ENCODE results near the gene LYL1. TPM values are rescaled to one million over a fixed set of nuclear protein-coding genes. Genes with fewer than 3 reads are reported as not detected.

LYL1 gene
- total RNA-seq, 3 donors from 2014 or later (not counting 1 experiment from before 2014, with no cell fraction given), result 2.0 to 7.7 (median 6.7) TPM

- Mint-ChIP-seq H3K27me3 (ENCODE audit: low read depth in 2 of 2) (peaks cover 0 to 14% of the 10 kb centered on the region in 2 donors), H3K4me3 (no peak overlapping the region), H3K9me3 (no peaks in the 10 kb centered on the region), H3K4me1 (no peaks in the 10 kb centered on the region), H3K36me3 (no peaks in the 10 kb centered on the region), H3K27ac (no peak overlapping the region)
- H3K4me3 ChIP-seq (ENCODE audit: low read length), result no peak overlapping the region
- WGBS (ENCODE audit: insufficient coverage), result 97% methylated on average over 8 of the region's 8 CpGs
- intact Hi-C loops (cut with micrococcal nuclease), result no loop called here
- H3K9me3 ChIP-seq (ENCODE audit: control insufficient read depth, insufficient read depth, low read length), result no peaks in the 10 kb centered on the region
- no peaks in the 10 kb centered on the region for H3K4me1 ChIP-seq (ENCODE audit: control insufficient read depth, insufficient read depth, low read length)
- H3K27me3 ChIP-seq (ENCODE audit: control insufficient read depth, insufficient read depth, low read length), result no peaks in the 10 kb centered on the region
- ATAC-seq, result no peak
- no peak for DNase-seq
- no peaks in the 10 kb centered on the region for H3K36me3 ChIP-seq (ENCODE audit: control insufficient read depth, insufficient read depth, low read length)
- no peak overlapping the region for H3K27ac ChIP-seq (ENCODE audit: low read length)
- TF ChIP-seq, protein P1, sequence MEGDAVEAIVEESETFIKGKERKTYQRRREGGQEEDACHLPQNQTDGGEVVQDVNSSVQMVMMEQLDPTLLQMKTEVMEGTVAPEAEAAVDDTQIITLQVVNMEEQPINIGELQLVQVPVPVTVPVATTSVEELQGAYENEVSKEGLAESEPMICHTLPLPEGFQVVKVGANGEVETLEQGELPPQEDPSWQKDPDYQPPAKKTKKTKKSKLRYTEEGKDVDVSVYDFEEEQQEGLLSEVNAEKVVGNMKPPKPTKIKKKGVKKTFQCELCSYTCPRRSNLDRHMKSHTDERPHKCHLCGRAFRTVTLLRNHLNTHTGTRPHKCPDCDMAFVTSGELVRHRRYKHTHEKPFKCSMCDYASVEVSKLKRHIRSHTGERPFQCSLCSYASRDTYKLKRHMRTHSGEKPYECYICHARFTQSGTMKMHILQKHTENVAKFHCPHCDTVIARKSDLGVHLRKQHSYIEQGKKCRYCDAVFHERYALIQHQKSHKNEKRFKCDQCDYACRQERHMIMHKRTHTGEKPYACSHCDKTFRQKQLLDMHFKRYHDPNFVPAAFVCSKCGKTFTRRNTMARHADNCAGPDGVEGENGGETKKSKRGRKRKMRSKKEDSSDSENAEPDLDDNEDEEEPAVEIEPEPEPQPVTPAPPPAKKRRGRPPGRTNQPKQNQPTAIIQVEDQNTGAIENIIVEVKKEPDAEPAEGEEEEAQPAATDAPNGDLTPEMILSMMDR (IDR thresholded peaks at IDR 0.05), result no peak
Measured at GRCh38 chr19:13076320-13076719, 26.3 kb downstream of the LYL1 start.

- Histone ChIP-seq H3K27ac (ENCODE audit: low read length) (no peak overlapping the region), H3K4me1 (ENCODE audit: control insufficient read depth, insufficient read depth, low read length) (no peaks in the 10 kb centered on the region), H3K36me3 (ENCODE audit: control insufficient read depth, insufficient read depth, low read length) (no peaks in the 10 kb centered on the region), H3K27me3 (ENCODE audit: control insufficient read depth, insufficient read depth, low read length) (no peaks in the 10 kb centered on the region), H3K9me3 (ENCODE audit: control insufficient read depth, insufficient read depth, low read length) (no peaks in the 10 kb centered on the region), H3K4me3 (ENCODE audit: low read length) (no peak overlapping the region)
- Mint-ChIP-seq H3K4me3 (no peak overlapping the region), H3K36me3 (no peaks in the 10 kb centered on the region), H3K9me3 (no peaks in the 10 kb centered on the region), H3K27me3 (ENCODE audit: low read depth in 2 of 2) (peaks cover 2 to 18% of the 10 kb centered on the region in 2 donors), H3K27ac (no peak overlapping the region), H3K4me1 (no peaks in the 10 kb centered on the region)
- TF ChIP-seq, protein P1 (IDR thresholded peaks at IDR 0.05), result no peak
- WGBS (ENCODE audit: insufficient coverage), result 94% methylated on average over 4 of the region's 4 CpGs
- intact Hi-C loops (cut with micrococcal nuclease), result no loop called here
- ATAC-seq, result no peak
- DNase-seq, result no peak
Measured at GRCh38 chr19:13074378-13074777, 28.3 kb downstream of the LYL1 start.

- H3K4me3 Mint-ChIP-seq, result no peak overlapping the region
Measured at GRCh38 chr19:13073263-13073662, 29.4 kb downstream of the LYL1 start.

More at GRCh38 chr19:13073263-13073662, 29.4 kb downstream of the LYL1 start:
- no peak for DNase-seq
- TF ChIP-seq, protein P1 (IDR thresholded peaks at IDR 0.05), result no peak
- Mint-ChIP-seq H3K4me1 (no peaks in the 10 kb centered on the region), H3K27me3 (ENCODE audit: low read depth in 2 of 2) (peaks cover 8 to 22% of the 10 kb centered on the region in 2 donors), H3K9me3 (no peaks in the 10 kb centered on the region), H3K27ac (no peak overlapping the region), H3K36me3 (no peaks in the 10 kb centered on the region)
- ATAC-seq, result no peak
- Histone ChIP-seq H3K4me3 (ENCODE audit: low read length) (no peak overlapping the region), H3K4me1 (ENCODE audit: control insufficient read depth, insufficient read depth, low read length) (no peaks in the 10 kb centered on the region), H3K36me3 (ENCODE audit: control insufficient read depth, insufficient read depth, low read length) (no peaks in the 10 kb centered on the region), H3K27ac (ENCODE audit: low read length) (no peak overlapping the region), H3K9me3 (ENCODE audit: control insufficient read depth, insufficient read depth, low read length) (no peaks in the 10 kb centered on the region), H3K27me3 (ENCODE audit: control insufficient read depth, insufficient read depth, low read length) (no peaks in the 10 kb centered on the region)
- intact Hi-C loops (cut with micrococcal nuclease), result no loop called here
- WGBS (ENCODE audit: insufficient coverage), result 90% methylated on average over 4 of the region's 5 CpGs
